Peyer's patch (tissue), 4 donors: ENCODE data around the gene PROSER3.

Experiments
- CTCF ChIP-seq, 6 experiments: fragments of 450-650 bp in 4 of 6; fragments of 200-600 bp in 2 of 6; sonication (generic) in 1 of 6; IDR thresholded peaks; one replicate each; pipeline ENCODE4 v1.5.1; 2017 to 2019; ENCODE audit warnings: antibody characterized with exemption in 6 of 6, mild to moderate bottlenecking in 3 of 6, moderate library complexity in 1 of 6
- POLR2A ChIP-seq, 2 donors: fragments of 450-650 bp; IDR thresholded peaks; one replicate each; pipeline ENCODE4 v1.5.1; 2017; ENCODE audit warnings: antibody characterized with exemption in 2 of 2, mild to moderate bottlenecking in 2 of 2, moderate library complexity in 2 of 2

- TF ChIP-seq CTCF (IDR thresholded peaks at IDR 0.05): no peak
- no peak for TF ChIP-seq POLR2A (IDR thresholded peaks at IDR 0.05)
Measured at GRCh38 chr19:35813043-35813890, 55.3 kb downstream of the PROSER3 start.
